GF-D8 (cell line): ENCODE results near the gene SMG6.
"Not testable (repeated sequence)": the region's sequence is repeated elsewhere in the genome, so short reads cannot be mapped to it uniquely, and the experiment has no call there.

Source experiments
- DNase-seq: peaks from one replicate; lab custom pipeline; 2025; lab: John Stamatoyannopoulos, UW

SMG6 gene

GRCh38 chr17:2304931-2305330 is 1.3 kb upstream of the SMG6 start:
- no peak for DNase-seq

- DNase-seq = no peak
Observed at GRCh38 chr17:2302778-2303203, 794 bp downstream of the SMG6 start.

GRCh38 chr17:2299756-2300155 is 3.8 kb downstream of the SMG6 start:
- DNase-seq = no peak

- no peak for DNase-seq
Observed at GRCh38 chr17:2299136-2299535, 4.4 kb downstream of the SMG6 start.

- DNase-seq = no peak
Observed at GRCh38 chr17:2297023-2297422, 6.6 kb downstream of the SMG6 start.

- no peak for DNase-seq
Observed at GRCh38 chr17:2295575-2295974, 8.0 kb downstream of the SMG6 start.

- no peak for DNase-seq
Observed at GRCh38 chr17:2292100-2292499, 11.5 kb downstream of the SMG6 start.

GRCh38 chr17:2289878-2290478 is 13.6 kb downstream of the SMG6 start:
- DNase-seq = no peak

- no peak for DNase-seq
Observed at GRCh38 chr17:2283302-2283701, 20.3 kb downstream of the SMG6 start.

- peak; percentile 84 for DNase-seq
Observed at GRCh38 chr17:2282297-2282873, 21.2 kb downstream of the SMG6 start.

- no peak for DNase-seq
Observed at GRCh38 chr17:2279707-2280106, 23.9 kb downstream of the SMG6 start.

GRCh38 chr17:2277429-2278170 is 26.0 kb downstream of the SMG6 start:
- DNase-seq = no peak

GRCh38 chr17:2275722-2276121 is 27.9 kb downstream of the SMG6 start:
- no peak for DNase-seq

- DNase-seq = no peak
Observed at GRCh38 chr17:2274414-2274813, 29.2 kb downstream of the SMG6 start.

- no peak for DNase-seq
Observed at GRCh38 chr17:2271985-2272702, 31.4 kb downstream of the SMG6 start.

- DNase-seq = no peak
Observed at GRCh38 chr17:2267354-2267753, 36.2 kb downstream of the SMG6 start.

- DNase-seq = no peak
Observed at GRCh38 chr17:2266865-2267228, 36.7 kb downstream of the SMG6 start.

- DNase-seq = peak; percentile 53
Observed at GRCh38 chr17:2266045-2266864, 37.3 kb downstream of the SMG6 start.

GRCh38 chr17:2265166-2265565 is 38.4 kb downstream of the SMG6 start:
- not testable (repeated sequence) for DNase-seq

- no peak for DNase-seq
Observed at GRCh38 chr17:2264067-2264860, 39.3 kb downstream of the SMG6 start.
